GM12891 (cell line): ENCODE measurements around the gene ZFHX3.

Experiments used
- POLR2A ChIP-seq: IDR thresholded peaks from 2 replicates; pipeline ENCODE4 v1.6.1; 2011; ENCODE audit warnings: low read depth, low read length, control low read depth
- POLR2AphosphoS5 ChIP-seq: IDR thresholded peaks from 2 replicates; pipeline ENCODE4 v1.6.1; 2011; ENCODE audit warnings: low read depth, low read length, control low read depth
- SPI1 ChIP-seq: IDR thresholded peaks from 2 replicates; pipeline ENCODE4 v1.6.1; 2011; ENCODE audit warnings: low read depth, low read length, control low read depth
- TAF1 ChIP-seq: IDR thresholded peaks from 2 replicates; pipeline ENCODE4 v1.6.1; 2011; ENCODE audit warnings: low read depth, low read length, control low read depth

DNA sequence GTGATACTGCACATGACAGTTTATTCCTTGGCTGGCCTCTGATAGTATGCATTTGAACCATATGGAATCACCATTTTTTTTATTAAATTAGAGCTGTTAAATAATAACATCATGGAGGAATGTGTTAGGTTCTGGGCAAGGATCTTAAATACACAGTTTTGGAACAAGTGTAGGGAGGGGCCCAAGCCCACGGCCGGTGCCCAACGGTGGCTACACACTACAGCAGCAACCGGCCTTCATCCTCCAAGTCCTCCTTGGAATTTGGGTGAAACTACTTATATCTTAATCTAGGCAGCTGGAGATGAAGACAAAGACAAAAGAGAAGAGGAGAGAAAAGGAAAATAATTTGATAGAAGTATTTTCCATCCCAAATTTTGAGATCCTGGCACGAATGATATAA lies 35.6 kb downstream of the ZFHX3 start:
- no peak for TF ChIP-seq POLR2A
- TF ChIP-seq POLR2AphosphoS5 = no peak
- TF ChIP-seq SPI1 = no peak
- TF ChIP-seq TAF1 = no peak
